Stomach (tissue), 4 donors: ENCODE measurements around the gene KY.

ENCODE experiments used
- POLR2A ChIP-seq, 4 donors: fragments of 450-650 bp; IDR thresholded peaks; one replicate each; pipeline ENCODE4 v1.6.1; 2016; ENCODE audit warnings: antibody characterized with exemption in 4 of 4, control low read depth in 2 of 4, mild to moderate bottlenecking in 1 of 4, moderate library complexity in 1 of 4
- TF ChIP-seq, protein P1 (sequence below), 7 experiments: fragments of 450-650 bp in 4 of 7; fragments of 200-600 bp in 3 of 7; sonication (generic) in 3 of 7; IDR thresholded peaks; one replicate each; pipeline ENCODE4 v1.5.1; 2016 to 2019; ENCODE audit warnings: antibody characterized with exemption in 7 of 7, control low read depth in 2 of 7, mild to moderate bottlenecking in 1 of 7

DNA sequence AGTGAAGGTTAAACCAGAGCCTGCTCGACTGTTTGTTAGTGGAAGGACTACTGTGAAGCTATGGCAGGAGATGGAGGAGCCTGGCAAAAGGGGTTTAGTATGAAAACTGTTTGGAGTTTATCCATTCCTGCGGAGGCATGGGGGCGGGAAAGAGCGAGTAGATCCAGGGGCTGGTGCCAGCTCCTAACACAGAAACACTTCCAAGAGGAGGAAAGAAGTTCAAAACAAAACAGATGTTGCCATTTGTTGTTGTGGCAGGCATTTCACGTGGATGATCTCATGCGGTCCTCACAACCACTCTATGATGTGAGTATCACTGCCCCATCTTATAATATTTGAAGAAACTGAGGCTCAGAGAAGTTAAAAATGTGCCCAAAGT, 30.7 kb upstream of the KY start:
- TF ChIP-seq, protein P1, sequence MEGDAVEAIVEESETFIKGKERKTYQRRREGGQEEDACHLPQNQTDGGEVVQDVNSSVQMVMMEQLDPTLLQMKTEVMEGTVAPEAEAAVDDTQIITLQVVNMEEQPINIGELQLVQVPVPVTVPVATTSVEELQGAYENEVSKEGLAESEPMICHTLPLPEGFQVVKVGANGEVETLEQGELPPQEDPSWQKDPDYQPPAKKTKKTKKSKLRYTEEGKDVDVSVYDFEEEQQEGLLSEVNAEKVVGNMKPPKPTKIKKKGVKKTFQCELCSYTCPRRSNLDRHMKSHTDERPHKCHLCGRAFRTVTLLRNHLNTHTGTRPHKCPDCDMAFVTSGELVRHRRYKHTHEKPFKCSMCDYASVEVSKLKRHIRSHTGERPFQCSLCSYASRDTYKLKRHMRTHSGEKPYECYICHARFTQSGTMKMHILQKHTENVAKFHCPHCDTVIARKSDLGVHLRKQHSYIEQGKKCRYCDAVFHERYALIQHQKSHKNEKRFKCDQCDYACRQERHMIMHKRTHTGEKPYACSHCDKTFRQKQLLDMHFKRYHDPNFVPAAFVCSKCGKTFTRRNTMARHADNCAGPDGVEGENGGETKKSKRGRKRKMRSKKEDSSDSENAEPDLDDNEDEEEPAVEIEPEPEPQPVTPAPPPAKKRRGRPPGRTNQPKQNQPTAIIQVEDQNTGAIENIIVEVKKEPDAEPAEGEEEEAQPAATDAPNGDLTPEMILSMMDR (IDR thresholded peaks at IDR 0.05) = no peak
- TF ChIP-seq POLR2A (IDR thresholded peaks at IDR 0.05) = no peak
